NCI-H2107 treated with DMSO at 0.1 percent for 48 hours (cell line): ENCODE measurements around the gene MS4A12.
"Not testable (repeated sequence)": the region's sequence is repeated elsewhere in the genome, so short reads cannot be mapped to it uniquely, and the experiment has no call there.

Source experiments
- DNase-seq: peaks from one replicate; lab custom pipeline; 2025; ENCODE audit not compliant: unreplicated experiment; lab: John Stamatoyannopoulos, UW

Gene MS4A12

GRCh38 chr11:60492488-60493009 is at the start of gene MS4A12:
Gene MS4A12, plus strand, starts transcription at chr11:60492778. Its CDS starts 4,541 bp downstream, at chr11:60497319.
- DNase-seq: no peak

- DNase-seq: no peak
These were observed 45.5 kb upstream of the MS4A12 start for GRCh38 chr11:60447070-60447469.

GRCh38 chr11:60447846-60448245 is 44.7 kb upstream of the MS4A12 start:
- no peak for DNase-seq

GRCh38 chr11:60451185-60451584 is 41.4 kb upstream of the MS4A12 start:
- not testable (repeated sequence) for DNase-seq

GRCh38 chr11:60454212-60454611 is 38.4 kb upstream of the MS4A12 start:
- no peak for DNase-seq

- DNase-seq: no peak
These were observed 37.0 kb upstream of the MS4A12 start, which contains the start of gene MS4A1 for GRCh38 chr11:60455531-60456042. Gene MS4A1, plus strand, starts transcription at chr11:60455847. Its CDS starts 6,528 bp downstream, at chr11:60462375.

GRCh38 chr11:60457576-60457975 is 35.0 kb upstream of the MS4A12 start:
- no peak for DNase-seq

GRCh38 chr11:60459345-60459744 is 33.2 kb upstream of the MS4A12 start:
- no peak for DNase-seq

- no peak for DNase-seq
These were observed 23.7 kb upstream of the MS4A12 start for GRCh38 chr11:60468829-60469228.

- DNase-seq: no peak
These were observed 22.9 kb upstream of the MS4A12 start for GRCh38 chr11:60469723-60470122.

- DNase-seq: no peak
These were observed 15.5 kb upstream of the MS4A12 start for GRCh38 chr11:60477035-60477445.

GRCh38 chr11:60482361-60482760 is 10.2 kb upstream of the MS4A12 start:
- no peak for DNase-seq

- DNase-seq: peak; percentile 4
These were observed 6.6 kb upstream of the MS4A12 start for GRCh38 chr11:60485987-60486386.

GRCh38 chr11:60493454-60493853 is 876 bp downstream of the MS4A12 start:
- DNase-seq: no peak

GRCh38 chr11:60498399-60498798 is 5.8 kb downstream of the MS4A12 start:
- DNase-seq: no peak

- no peak for DNase-seq
These were observed 6.3 kb downstream of the MS4A12 start for GRCh38 chr11:60498853-60499252.

- DNase-seq: no peak
These were observed 7.8 kb downstream of the MS4A12 start for GRCh38 chr11:60500276-60500910.

- DNase-seq: no peak
These were observed 9.7 kb downstream of the MS4A12 start for GRCh38 chr11:60502221-60502775.

GRCh38 chr11:60504219-60504905 is 11.8 kb downstream of the MS4A12 start:
- DNase-seq: no peak

- DNase-seq: not testable (repeated sequence)
These were observed 17.0 kb downstream of the MS4A12 start for GRCh38 chr11:60509609-60510008.

GRCh38 chr11:60510209-60510608 is 17.6 kb downstream of the MS4A12 start:
- not testable (repeated sequence) for DNase-seq

- no peak for DNase-seq
These were observed 18.8 kb downstream of the MS4A12 start for GRCh38 chr11:60511393-60511792.
